HG03521 (cell line): ENCODE results near the gene ZDHHC3.

Experiments
- ATAC-seq: cut with Tn5 transposase; IDR thresholded peaks from one replicate; pipeline ENCODE4 v1.9.1; 2021; ENCODE audit warnings: mild to moderate bottlenecking, moderate library complexity; ENCODE audit not compliant: unreplicated experiment

The ZDHHC3 gene

DNA sequence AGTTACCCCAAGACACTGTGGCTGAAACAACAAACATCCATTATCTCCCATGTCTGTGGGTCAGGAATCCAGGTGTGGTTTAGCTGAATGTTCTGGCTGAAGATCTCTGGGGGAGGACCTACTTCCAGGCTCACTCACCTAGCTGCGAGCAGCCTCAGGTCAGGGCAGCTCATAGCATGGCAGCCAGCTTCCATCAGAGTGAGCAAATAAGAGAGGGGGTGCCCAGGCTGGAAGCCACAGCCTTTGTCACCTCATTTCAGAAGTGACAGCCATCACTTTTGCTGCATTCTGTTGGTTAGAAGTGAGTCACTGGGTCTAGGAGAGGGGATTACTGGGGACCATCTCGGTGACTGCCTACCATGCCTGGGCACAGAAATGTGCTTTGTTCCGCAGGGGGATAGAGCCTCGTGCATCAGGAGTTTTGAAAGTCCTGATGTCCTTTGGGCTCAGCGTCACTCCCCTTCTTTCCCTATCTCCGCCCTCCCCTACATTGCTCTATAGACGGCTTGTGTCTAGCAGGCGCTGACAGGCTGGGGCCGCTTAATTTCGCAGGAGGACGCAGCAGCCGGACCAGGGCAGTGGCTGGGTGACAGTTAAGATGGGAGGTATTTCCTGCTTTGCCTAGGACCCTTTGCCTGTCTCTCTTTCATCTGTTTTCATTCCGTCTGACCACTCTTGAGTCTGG lies 76.1 kb downstream of the ZDHHC3 start:
- ATAC-seq = no peak

DNA sequence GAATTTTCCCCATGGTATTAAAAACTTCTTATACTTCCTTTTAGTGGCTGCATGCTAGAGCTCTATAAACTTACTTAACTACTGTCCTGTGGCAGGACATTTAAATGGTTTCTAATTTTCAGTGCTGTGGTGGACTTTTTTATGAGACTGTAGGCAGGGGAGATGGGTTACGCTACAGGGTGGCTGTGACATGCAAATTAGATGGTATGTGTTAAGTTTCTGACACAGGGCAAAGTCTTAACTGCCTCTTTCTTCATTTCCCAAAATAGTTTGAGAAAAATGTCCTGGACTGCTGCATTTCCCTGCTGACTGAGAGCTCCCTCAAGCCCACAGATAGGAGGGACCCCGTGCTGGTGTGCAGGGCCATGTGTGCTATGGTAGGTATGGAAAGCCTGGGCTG lies 79.5 kb downstream of the ZDHHC3 start:
- ATAC-seq = no peak

DNA sequence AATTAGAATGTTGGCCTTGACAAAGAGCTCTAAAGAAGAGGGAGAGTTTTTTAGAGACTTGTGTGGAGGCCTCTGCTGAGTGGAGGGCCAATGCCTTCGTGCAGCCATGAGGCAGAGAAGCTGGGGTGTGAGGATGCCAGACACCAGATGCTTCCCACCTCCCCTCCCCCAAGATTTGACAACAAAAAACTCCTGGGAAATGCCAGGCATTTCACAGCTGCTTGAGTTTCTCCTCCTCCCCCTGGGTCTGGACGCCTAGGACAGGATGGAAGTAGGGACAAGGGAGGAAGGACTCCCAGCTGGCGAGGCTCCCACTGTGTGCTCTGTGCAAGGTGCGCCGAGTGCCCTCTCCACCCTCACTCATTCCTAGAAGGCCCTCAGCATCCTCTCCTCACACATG lies 81.5 kb downstream of the ZDHHC3 start:
- no peak for ATAC-seq

DNA sequence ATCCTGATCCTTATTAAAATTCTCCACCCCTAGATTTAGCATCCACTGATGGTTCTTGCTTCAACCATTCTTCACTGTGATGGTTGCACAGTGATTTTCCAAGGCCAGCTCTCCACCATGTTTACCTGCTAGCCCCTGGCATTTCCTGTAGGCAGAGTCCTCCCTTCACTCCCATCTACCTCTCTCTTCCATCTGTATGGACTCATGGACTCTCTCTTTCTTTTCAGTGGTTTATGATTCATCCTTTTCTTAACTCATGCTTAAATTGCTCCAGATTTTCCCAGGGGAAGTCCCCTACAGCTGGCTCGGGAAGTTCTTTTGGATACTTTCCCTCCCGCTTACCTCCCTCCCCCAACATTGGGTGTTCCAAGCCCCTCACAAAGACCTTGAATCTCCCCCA lies 82.9 kb downstream of the ZDHHC3 start:
- no peak for ATAC-seq

DNA sequence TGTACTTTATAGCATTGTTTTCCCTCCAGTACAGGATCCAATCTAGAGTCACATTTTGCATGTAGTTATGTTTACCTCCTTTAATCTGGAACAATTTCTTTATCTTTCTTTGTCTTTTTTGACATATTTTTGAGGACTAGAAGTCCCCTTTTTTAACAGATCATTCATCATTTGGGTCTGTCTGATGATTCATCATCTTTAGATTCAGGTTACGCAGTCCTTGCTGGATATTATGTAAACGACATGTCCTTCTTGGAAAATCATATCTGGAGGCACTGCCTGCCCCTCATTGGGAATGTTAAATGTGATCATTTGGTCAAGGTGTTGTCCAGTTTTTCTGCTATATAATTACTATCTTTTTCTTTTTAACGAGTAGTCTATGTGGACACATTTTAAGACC lies 83.3 kb downstream of the ZDHHC3 start:
- no peak for ATAC-seq

DNA sequence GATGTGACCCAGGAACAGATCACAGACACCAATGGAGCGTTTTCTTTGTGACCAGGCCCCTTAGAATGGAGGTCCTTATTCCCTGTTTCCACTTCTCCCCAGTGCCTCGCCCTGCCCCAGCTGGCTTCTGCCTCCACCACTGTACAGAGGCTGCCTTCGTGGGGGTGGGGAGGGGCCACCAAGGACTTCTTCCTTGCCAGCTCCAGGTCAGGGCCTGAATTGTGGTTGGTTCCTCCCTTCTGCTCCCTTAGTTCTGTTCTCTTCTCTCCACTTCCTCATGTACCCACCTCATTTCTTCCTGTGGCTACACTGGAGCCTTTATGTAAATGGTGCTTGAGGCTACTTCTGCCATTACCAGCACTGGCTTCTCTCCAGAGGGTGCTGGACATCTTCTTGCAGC lies 85.1 kb downstream of the ZDHHC3 start:
- no peak for ATAC-seq

DNA sequence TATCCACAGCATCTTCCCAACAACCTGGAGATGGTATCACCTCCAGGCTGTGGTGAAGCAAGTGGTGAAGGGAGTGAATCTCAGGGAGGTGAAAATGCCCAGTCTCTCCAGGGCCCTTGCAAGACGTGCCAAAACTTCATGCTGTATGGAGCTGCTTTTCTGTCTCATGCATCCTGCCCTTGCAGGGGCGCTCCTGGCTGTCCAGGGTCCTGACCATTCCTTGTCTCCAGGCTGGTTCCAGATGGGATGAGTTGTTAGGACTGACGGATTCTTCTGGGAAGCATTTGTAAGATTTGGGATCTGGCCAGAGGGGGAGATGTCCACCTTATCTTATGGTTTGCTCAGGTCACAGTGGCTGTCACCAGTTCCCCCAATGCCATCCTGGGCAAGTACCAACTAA lies 85.7 kb downstream of the ZDHHC3 start:
- no peak for ATAC-seq

DNA sequence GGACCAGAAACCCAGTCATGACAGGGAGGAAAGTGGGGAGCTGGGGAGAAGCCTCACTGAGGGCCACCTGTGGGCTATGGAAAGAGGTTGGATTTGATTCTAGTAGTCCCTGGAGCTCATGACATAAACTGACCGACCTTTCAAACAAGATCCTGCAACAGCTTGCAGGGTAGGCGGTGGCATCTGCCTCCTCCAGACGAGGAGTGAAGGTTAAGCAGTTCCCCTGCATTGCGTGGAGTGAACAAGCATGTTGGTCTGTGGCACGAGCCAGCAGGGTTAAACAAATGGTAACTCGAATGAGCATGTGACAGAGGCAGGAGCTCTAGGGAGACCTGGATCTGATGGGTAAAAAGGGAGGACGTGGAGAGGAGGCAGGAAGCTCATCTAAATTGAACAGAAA lies 88.9 kb downstream of the ZDHHC3 start:
- ATAC-seq = no peak

DNA sequence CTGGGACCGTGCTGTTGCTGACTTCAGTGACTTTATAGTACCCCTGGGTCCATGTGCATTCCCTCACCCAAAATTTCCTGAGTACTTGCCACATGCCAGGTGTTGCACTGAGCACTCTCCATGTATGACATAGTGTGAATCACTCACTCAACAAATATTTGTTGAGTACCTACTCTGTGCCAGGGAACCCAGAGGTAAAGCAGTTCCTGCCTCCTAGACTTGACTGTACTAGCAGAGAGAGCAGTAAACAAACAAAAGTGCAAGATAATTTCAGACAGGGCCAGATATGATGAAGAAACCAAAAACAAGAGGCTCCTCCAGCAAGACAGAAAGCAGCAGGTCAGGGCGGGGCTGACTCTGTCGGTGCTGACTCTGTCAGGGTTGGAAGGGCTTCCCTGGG lies 89.4 kb downstream of the ZDHHC3 start:
- no peak for ATAC-seq

DNA sequence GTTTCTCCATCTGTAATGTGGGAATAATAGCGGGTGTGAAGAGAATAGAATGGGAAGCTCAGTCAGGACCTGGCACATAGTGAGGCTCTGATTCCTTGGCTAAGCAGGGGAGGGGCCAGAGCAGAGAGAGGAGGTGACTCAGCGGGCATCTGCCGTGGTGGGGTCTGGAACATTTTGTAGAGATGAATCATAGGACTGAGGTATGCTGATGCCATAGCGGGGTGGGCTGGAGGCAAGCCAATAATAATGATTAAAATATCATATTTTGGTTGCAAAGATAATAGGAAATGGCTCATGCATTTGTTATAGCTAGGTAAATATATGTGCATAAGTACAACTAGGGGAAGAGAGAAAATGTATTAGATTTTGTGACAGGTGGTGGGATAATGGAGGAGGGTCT lies 90.4 kb downstream of the ZDHHC3 start:
- no peak for ATAC-seq

DNA sequence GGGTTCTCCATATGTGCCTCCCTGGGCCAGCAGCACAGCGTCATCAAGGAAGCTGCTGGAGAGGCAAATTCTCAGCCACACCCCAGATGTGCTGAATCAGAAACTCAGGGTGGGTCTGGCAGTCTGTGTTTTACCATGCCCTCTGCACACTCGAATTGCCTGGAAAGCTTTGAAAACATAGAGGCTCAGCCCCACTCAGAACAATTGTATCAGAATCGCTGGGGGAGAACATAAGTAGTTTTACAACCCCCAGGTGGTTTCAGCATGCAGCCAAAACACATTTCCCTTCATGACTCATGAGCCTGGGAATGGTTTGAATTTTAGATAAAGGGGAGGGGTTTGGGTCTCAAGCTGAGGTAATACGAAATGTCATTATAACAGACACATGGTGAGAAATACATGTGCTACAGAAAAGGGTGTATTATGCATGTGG lies 92.0 kb downstream of the ZDHHC3 start:
- ATAC-seq = no peak

DNA sequence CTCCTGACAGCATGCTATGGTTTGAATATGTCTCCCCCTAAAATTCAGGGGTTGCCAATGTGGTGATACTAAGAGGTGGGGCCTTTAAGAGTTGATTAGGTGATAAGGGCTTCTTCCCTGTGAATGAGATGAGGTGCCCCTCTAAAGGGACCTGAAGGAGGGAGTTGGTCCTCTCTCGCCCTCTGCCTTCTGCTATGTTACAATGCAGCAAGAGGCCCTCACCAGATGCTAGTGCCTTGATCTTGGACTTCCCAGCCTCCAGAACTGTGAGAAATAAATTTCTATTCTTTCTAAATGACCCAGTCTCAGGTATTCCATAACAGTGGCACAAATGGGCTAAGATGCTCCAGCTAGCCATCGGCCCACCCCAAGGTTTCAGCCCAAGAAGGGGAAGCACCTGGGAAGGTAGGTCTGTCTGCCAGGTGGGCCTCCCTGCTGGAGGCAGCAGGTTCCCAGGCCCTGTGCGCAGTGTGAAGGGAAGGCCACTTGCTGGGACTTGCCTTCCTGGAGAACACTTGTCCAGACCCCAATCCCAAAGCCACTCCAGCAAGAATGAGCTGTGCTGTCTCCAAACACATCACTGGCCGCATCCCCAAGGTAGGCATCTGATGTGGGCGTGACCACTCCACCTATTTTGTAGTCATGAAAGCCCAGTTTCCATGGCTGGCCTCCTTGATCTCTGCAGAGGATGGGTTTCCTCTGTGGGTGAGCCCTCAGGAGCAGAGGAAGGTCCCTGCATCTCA lies 92.6 kb downstream of the ZDHHC3 start:
- ATAC-seq = no peak

DNA sequence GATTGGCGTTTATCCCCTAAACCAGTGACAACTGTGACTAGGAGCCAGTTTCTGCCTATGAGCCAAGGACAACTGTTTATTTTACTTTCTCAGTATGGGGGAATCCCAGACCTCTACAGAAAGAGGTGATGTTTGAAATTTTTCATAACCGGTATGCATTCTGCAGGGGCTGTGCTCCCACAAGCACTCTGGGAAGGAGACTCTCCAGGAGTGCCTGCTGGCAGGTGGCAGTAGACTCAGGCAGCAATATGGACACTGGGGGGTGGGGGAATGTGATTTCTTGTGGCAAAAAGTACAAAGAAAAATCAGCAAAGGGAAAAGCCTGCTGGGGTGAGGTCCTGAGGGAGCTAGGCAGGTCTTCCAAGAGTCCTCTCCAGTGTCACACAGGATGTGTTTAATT lies 95.7 kb downstream of the ZDHHC3 start:
- no peak for ATAC-seq

DNA sequence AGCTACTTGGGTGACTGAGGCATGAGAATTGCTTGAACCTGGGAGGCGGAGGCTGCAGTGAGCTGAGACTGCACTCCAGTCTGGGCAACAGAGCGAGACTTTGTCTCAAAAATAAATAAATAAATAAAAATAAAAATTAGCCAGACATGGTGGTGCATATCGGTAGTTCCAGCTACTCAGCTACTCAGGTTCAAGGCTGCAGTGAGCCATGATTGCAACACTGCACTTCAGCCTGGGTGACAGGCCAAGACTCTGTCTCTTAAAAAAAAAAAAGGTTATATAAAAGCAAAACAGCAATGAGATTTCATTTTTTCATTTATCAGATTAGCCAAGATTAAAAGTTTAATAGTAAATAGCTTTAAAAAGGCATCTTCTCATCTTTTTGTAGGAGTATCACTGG lies 98.6 kb downstream of the ZDHHC3 start:
- ATAC-seq = no peak

DNA sequence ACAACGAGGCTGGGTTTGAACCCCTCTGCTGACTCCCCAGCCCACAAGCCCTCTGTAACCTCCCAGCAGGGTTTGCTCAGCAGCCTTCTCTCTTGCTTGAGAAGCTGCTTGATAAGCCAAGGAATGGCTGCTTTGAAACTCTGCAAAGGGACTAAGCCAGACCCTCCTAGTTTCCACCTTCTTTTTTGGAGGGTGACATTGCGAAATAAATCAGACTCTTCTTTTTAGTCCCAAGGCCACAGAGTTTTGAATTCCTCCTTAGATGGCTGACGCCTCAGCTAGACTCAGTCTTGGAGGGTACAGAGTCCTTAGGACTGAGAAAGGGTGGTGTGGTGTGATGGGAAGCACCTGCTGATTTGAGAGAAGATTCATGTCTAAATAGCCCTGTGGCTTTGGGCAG lies 100.4 kb downstream of the ZDHHC3 start:
- ATAC-seq = no peak
